GM23338 (cell line): ENCODE measurements around the gene C12orf42. TPM values are rescaled to one million over a fixed set of nuclear protein-coding genes. Genes with fewer than 3 reads are reported as not detected.

Experiments
- ATAC-seq: fragments of 200-7000 bp; cut with Tn5 transposase; 3 replicates; pipeline ENCODE4 v1.9.1; 2020
- DNase-seq: peaks from one replicate; pipeline ENCODE4 v3.0.0-alpha.2; 2015; ENCODE audit warnings: low spot score
- H2AFZ ChIP-seq: fragments of 200-600 bp; sonication (generic); 2 replicates; pipeline ENCODE4 v1.8.0; 2016; ENCODE audit warnings: antibody characterized with exemption, mild to moderate bottlenecking, moderate library complexity
- H3F3A ChIP-seq: fragments of 200-600 bp; sonication (generic); replicated peaks from 2 replicates; pipeline ENCODE4 v1.8.0; 2017; ENCODE audit warnings: antibody characterized with exemption, mixed run types, low read depth
- H3K27ac ChIP-seq: fragments of 200-600 bp; sonication (generic); 2 replicates; pipeline ENCODE4 v1.6.1; 2016; ENCODE audit warnings: low read depth
- H3K27me3 ChIP-seq: fragments of 200-600 bp; sonication (generic); 2 replicates; pipeline ENCODE4 v1.8.0; 2016; ENCODE audit warnings: mild to moderate bottlenecking, mixed run types, moderate library complexity; ENCODE audit not compliant: insufficient read depth
- H3K36me3 ChIP-seq: fragments of 200-600 bp; sonication (generic); 2 replicates; pipeline ENCODE4 v1.8.0; 2016; ENCODE audit warnings: mild to moderate bottlenecking; ENCODE audit not compliant: insufficient read depth
- H3K4me1 ChIP-seq: fragments of 200-600 bp; sonication (generic); 2 replicates; pipeline ENCODE4 v1.8.0; 2016; ENCODE audit warnings: mild to moderate bottlenecking, moderate library complexity; ENCODE audit not compliant: insufficient read depth
- H3K4me2 ChIP-seq: fragments of 200-600 bp; sonication (generic); 2 replicates; pipeline ENCODE4 v1.7.1; 2017; ENCODE audit warnings: mixed run types
- H3K4me3 ChIP-seq: fragments of 200-600 bp; sonication (generic); 2 replicates; pipeline ENCODE4 v1.6.1; 2016; ENCODE audit warnings: mixed run types
- H3K79me2 ChIP-seq: fragments of 200-600 bp; sonication (generic); replicated peaks from 2 replicates; pipeline ENCODE4 v1.8.0; 2017; ENCODE audit warnings: mild to moderate bottlenecking; ENCODE audit not compliant: insufficient read depth
- H3K9me2 ChIP-seq: fragments of 200-600 bp; sonication (generic); 2 replicates; pipeline ENCODE4 v1.8.0; 2017; ENCODE audit not compliant: insufficient read depth
- H4K20me1 ChIP-seq: fragments of 200-600 bp; sonication (generic); replicated peaks from 2 replicates; pipeline ENCODE4 v1.8.0; 2017; ENCODE audit warnings: mild to moderate bottlenecking; ENCODE audit not compliant: insufficient read depth
- H3K27ac Mint-ChIP-seq: 2 replicates; pipeline ENCODE4 v1.8.0; 2020; ENCODE audit warnings: inconsistent platforms, mild to moderate bottlenecking, moderate library complexity, mixed read lengths
- H3K27me3 Mint-ChIP-seq: 3 replicates; pipeline ENCODE4 v1.8.0; 2022; ENCODE audit warnings: low read depth, mild to moderate bottlenecking, moderate library complexity, mixed read lengths, inconsistent platforms; ENCODE audit not compliant: insufficient read depth, poor library complexity
- H3K36me3 Mint-ChIP-seq: 3 replicates; pipeline ENCODE4 v1.8.0; 2021; ENCODE audit warnings: low read depth, mild to moderate bottlenecking, inconsistent platforms, moderate library complexity, mixed read lengths
- H3K4me1 Mint-ChIP-seq: 3 replicates; pipeline ENCODE4 v1.8.0; 2020; ENCODE audit warnings: mild to moderate bottlenecking, inconsistent platforms, mixed read lengths
- H3K4me3 Mint-ChIP-seq: 3 replicates; pipeline ENCODE4 v1.8.0; 2021; ENCODE audit warnings: moderate library complexity, mild to moderate bottlenecking, inconsistent platforms, mixed read lengths
- H3K9me3 Mint-ChIP-seq: 3 replicates; pipeline ENCODE4 v1.8.0; 2020; ENCODE audit warnings: moderate library complexity, mild to moderate bottlenecking, inconsistent platforms, mixed read lengths
- CREB1 ChIP-seq: fragments of 250-450 bp; sonication (Bioruptor Pico); IDR thresholded peaks from 2 replicates; pipeline ENCODE4 v1.5.0; 2020; ENCODE audit warnings: low read depth, mild to moderate bottlenecking, moderate library complexity
- JUNB ChIP-seq: IDR thresholded peaks from one replicate; pipeline ENCODE4 v1.6.1; 2016; ENCODE audit warnings: antibody characterized with exemption; ENCODE audit not compliant: unreplicated experiment
- NANOG ChIP-seq: IDR thresholded peaks from 2 replicates; pipeline ENCODE4 v1.6.1; 2016; ENCODE audit warnings: antibody characterized with exemption, borderline replicate concordance
- POLR2AphosphoS5 ChIP-seq: IDR thresholded peaks from 2 replicates; pipeline ENCODE4 v1.6.1; 2016; ENCODE audit warnings: antibody characterized with exemption, low read depth
- ZNF114 ChIP-seq: fragments of 250-450 bp; sonication (Bioruptor Pico); IDR thresholded peaks from 2 replicates; pipeline ENCODE4 v1.5.0; 2020; ENCODE audit warnings: mild to moderate bottlenecking, moderate library complexity
- polyA plus RNA-seq: library from polyadenylated mRNA; unstranded; fragments of >200 nt; fragmentation: Nextera tagmentation; extraction: Ambion mirVana; gene quantifications from 2 replicates; pipeline ENCODE4 v1.2.1, GENCODE V29; 2016
- total RNA-seq: library from RNA; depleted of rRNA; stranded (reverse); fragments of >200 nt; shearing (Covaris generic); gene quantifications from 2 replicates; pipeline ENCODE4 v1.2.3, GENCODE V29; 2014
- TF ChIP-seq, protein P1 (sequence below): IDR thresholded peaks from 2 replicates; pipeline ENCODE4 v1.6.1; 2016; ENCODE audit warnings: antibody characterized with exemption
- TF ChIP-seq, protein P2 (sequence below): IDR thresholded peaks from one replicate; pipeline ENCODE4 v1.6.1; 2018; ENCODE audit warnings: antibody characterized with exemption; ENCODE audit not compliant: unreplicated experiment

Gene C12orf42
- total and polyA plus RNA-seq, 2 experiments from 2014 or later: 0.45 TPM; not detected in 1

DNA sequence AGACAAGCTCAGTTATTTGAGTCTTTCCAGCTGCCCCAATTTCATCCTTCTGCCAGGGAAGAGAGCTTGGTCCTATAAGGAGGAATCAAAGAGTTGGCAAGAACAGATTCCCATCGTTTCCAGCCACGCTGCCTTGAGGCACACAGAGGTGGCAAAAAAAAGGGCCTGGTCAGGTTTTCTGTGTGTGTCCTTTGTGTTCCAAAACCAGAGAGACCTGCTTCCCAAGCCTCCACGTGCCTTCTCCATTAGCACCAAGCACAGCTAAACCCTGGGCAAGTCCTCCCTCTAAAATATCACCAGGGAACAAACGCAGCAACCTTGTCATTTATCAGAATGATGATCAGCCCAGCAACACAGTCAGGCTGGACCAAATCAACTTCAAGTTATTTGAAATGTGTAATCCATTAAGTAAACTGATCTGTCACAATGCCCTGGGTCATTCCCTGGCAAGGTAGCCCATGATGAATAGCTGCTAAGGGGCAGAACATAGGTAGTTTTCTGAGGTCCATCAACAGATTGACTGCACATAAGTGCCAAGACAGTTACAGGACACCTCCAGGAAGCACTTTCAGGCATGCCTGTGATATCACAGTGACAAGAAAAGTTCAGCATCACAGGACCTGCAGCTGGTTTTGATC is 28.6 kb upstream of the C12orf42 start:
- Histone ChIP-seq H3F3A (no peaks in the 10 kb centered on the region), H3K79me2 (no peaks in the 10 kb centered on the region), H3K27ac (no peak overlapping the region), H3K9me2 (peaks cover 7% of the 10 kb centered on the region; the same call in 1 of the 2 replicates), H3K27me3 (no peaks in the 10 kb centered on the region), H3K4me3 (no peak overlapping the region), H3K4me2 (no peak overlapping the region), H3K4me1 (no peaks in the 10 kb centered on the region), H2AFZ (peak overlapping the region; percentile 76; the same call in 1 of the 2 replicates), H3K36me3 (no peaks in the 10 kb centered on the region), H4K20me1 (no peaks in the 10 kb centered on the region)
- ATAC-seq (no peak), DNase-seq (no peak)
- Mint-ChIP-seq H3K27me3 (no peaks in the 10 kb centered on the region), H3K27ac (no peak overlapping the region), H3K9me3 (no peaks in the 10 kb centered on the region), H3K36me3 (no peaks in the 10 kb centered on the region), H3K4me1 (no peaks in the 10 kb centered on the region), H3K4me3 (no peak overlapping the region)
- no peak for TF ChIP-seq JUNB
- TF ChIP-seq, protein P1, sequence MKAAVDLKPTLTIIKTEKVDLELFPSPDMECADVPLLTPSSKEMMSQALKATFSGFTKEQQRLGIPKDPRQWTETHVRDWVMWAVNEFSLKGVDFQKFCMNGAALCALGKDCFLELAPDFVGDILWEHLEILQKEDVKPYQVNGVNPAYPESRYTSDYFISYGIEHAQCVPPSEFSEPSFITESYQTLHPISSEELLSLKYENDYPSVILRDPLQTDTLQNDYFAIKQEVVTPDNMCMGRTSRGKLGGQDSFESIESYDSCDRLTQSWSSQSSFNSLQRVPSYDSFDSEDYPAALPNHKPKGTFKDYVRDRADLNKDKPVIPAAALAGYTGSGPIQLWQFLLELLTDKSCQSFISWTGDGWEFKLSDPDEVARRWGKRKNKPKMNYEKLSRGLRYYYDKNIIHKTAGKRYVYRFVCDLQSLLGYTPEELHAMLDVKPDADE: no peak
- TF ChIP-seq POLR2AphosphoS5: no peak
- no peak for TF ChIP-seq CREB1 (CRISPR knock-in tag)

DNA sequence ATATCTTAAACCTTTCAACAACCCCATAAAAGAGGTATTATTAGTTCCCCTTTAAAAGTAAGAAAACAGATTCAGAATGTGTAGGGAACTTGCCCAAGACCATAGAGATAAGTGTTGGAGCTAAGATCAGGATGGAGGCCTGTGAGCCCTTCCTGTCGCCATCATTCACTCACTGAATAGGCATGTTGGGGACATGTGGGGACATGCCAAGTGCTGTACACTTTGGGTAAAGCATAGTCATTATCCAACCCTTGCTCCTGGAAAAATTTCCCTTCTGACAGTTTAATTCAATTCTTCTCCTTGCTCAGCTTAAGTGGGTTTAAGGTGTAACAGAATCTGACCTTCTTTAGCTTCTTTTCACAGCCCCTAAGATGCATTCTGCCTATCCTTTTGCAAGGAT is 28.0 kb upstream of the C12orf42 start:
- DNase-seq (no peak), ATAC-seq (no peak)
- Histone ChIP-seq H3K4me1 (no peaks in the 10 kb centered on the region), H3K9me2 (peaks cover 7% of the 10 kb centered on the region; the same call in 1 of the 2 replicates), H3F3A (no peaks in the 10 kb centered on the region), H3K27ac (no peak overlapping the region), H4K20me1 (no peaks in the 10 kb centered on the region), H3K4me3 (no peak overlapping the region), H3K4me2 (no peak overlapping the region), H3K79me2 (no peaks in the 10 kb centered on the region), H3K36me3 (no peaks in the 10 kb centered on the region), H3K27me3 (no peaks in the 10 kb centered on the region), H2AFZ (peak overlapping the region; percentile 76; the same call in 1 of the 2 replicates)
- no peaks in the 10 kb centered on the region for H3K4me1 Mint-ChIP-seq
- no peak overlapping the region for H3K4me3 Mint-ChIP-seq
- no peak overlapping the region for H3K27ac Mint-ChIP-seq
- no peak for TF ChIP-seq NANOG
- no peak for TF ChIP-seq JUNB
- TF ChIP-seq, protein P2, sequence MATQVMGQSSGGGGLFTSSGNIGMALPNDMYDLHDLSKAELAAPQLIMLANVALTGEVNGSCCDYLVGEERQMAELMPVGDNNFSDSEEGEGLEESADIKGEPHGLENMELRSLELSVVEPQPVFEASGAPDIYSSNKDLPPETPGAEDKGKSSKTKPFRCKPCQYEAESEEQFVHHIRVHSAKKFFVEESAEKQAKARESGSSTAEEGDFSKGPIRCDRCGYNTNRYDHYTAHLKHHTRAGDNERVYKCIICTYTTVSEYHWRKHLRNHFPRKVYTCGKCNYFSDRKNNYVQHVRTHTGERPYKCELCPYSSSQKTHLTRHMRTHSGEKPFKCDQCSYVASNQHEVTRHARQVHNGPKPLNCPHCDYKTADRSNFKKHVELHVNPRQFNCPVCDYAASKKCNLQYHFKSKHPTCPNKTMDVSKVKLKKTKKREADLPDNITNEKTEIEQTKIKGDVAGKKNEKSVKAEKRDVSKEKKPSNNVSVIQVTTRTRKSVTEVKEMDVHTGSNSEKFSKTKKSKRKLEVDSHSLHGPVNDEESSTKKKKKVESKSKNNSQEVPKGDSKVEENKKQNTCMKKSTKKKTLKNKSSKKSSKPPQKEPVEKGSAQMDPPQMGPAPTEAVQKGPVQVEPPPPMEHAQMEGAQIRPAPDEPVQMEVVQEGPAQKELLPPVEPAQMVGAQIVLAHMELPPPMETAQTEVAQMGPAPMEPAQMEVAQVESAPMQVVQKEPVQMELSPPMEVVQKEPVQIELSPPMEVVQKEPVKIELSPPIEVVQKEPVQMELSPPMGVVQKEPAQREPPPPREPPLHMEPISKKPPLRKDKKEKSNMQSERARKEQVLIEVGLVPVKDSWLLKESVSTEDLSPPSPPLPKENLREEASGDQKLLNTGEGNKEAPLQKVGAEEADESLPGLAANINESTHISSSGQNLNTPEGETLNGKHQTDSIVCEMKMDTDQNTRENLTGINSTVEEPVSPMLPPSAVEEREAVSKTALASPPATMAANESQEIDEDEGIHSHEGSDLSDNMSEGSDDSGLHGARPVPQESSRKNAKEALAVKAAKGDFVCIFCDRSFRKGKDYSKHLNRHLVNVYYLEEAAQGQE: no peak
- no peak for TF ChIP-seq ZNF114
- no peaks in the 10 kb centered on the region for H3K27me3 Mint-ChIP-seq
- H3K9me3 Mint-ChIP-seq: no peaks in the 10 kb centered on the region
- no peaks in the 10 kb centered on the region for H3K36me3 Mint-ChIP-seq
